Left lobe of liver (tissue), 2 donors: ENCODE data around the gene ZFPM1. TPM values are rescaled to one million over a fixed set of nuclear protein-coding genes. Genes with fewer than 3 reads are reported as not detected.

ENCODE experiments used
- ATAC-seq: fragments of 200-7000 bp; cut with Tn5 transposase; one replicate; pipeline ENCODE4 v1.9.1; 2020; ENCODE audit warnings: mild to moderate bottlenecking, moderate library complexity
- DNase-seq: peaks from one replicate; pipeline ENCODE4 v3.0.0-alpha.2; 2020; ENCODE audit warnings: low spot score
- total RNA-seq: library from RNA; stranded (reverse); gene quantifications from one replicate; pipeline ENCODE4 v1.2.1, GENCODE V29; 2021
- donor health status: DM: no; HTN: no; CAD: no; lungs with moderate emphysema.
- donor health status: DM: no; HTN: yes; CAD: no.

The ZFPM1 gene
- total RNA-seq, 1 donor from 2014 or later, result 14.6 TPM

- no peak for DNase-seq
- ATAC-seq, result no peak
These were observed 19.3 kb upstream of the ZFPM1 start for GRCh38 chr16:88433632-88434352.

- DNase-seq, result no peak
- no peak for ATAC-seq
These were observed 18.8 kb upstream of the ZFPM1 start for GRCh38 chr16:88434353-88434690.

GRCh38 chr16:88434746-88435145 is 18.3 kb upstream of the ZFPM1 start:
- ATAC-seq, result no peak
- DNase-seq, result no peak

GRCh38 chr16:88435437-88436355 is 17.4 kb upstream of the ZFPM1 start:
- ATAC-seq, result no peak
- no peak for DNase-seq

GRCh38 chr16:88436796-88437195 is 16.3 kb upstream of the ZFPM1 start:
- ATAC-seq, result no peak
- no peak for DNase-seq

GRCh38 chr16:88437367-88437964 is 15.6 kb upstream of the ZFPM1 start:
- ATAC-seq (peak; percentile 60), DNase-seq (no peak)

GRCh38 chr16:88438084-88438870 is 14.8 kb upstream of the ZFPM1 start:
- no peak for DNase-seq
- no peak for ATAC-seq

GRCh38 chr16:88439016-88439415 is 14.1 kb upstream of the ZFPM1 start:
- ATAC-seq, result no peak
- no peak for DNase-seq

- no peak for ATAC-seq
- DNase-seq, result no peak
These were observed 13.4 kb upstream of the ZFPM1 start for GRCh38 chr16:88439706-88440105.

- ATAC-seq (no peak), DNase-seq (no peak)
These were observed 13.0 kb upstream of the ZFPM1 start for GRCh38 chr16:88440111-88440510.

GRCh38 chr16:88440686-88441405 is 12.2 kb upstream of the ZFPM1 start:
- ATAC-seq, result no peak
- DNase-seq, result no peak

- DNase-seq (no peak), ATAC-seq (no peak)
These were observed 11.6 kb upstream of the ZFPM1 start for GRCh38 chr16:88441460-88441859.

GRCh38 chr16:88442383-88442726 is 10.7 kb upstream of the ZFPM1 start:
- DNase-seq (no peak), ATAC-seq (no peak)

GRCh38 chr16:88442727-88443576 is 10.1 kb upstream of the ZFPM1 start:
- peak; percentile 95 for ATAC-seq
- DNase-seq, result peak; percentile 83

- ATAC-seq (no peak), DNase-seq (no peak)
These were observed 8.1 kb upstream of the ZFPM1 start for GRCh38 chr16:88444826-88445582.

GRCh38 chr16:88445583-88445960 is 7.5 kb upstream of the ZFPM1 start:
- DNase-seq (no peak), ATAC-seq (no peak)

GRCh38 chr16:88446061-88446460 is 7.0 kb upstream of the ZFPM1 start:
- DNase-seq (no peak), ATAC-seq (no peak)

- DNase-seq (no peak), ATAC-seq (no peak)
These were observed 6.3 kb upstream of the ZFPM1 start for GRCh38 chr16:88446736-88447135.

GRCh38 chr16:88447881-88448280 is 5.2 kb upstream of the ZFPM1 start:
- DNase-seq, result no peak

More at GRCh38 chr16:88447881-88448280, 5.2 kb upstream of the ZFPM1 start:
- no peak for ATAC-seq
